GM19452 (cell line): ENCODE measurements around the gene KDM4E.
A peak's percentile ranks its signal among the peaks of the same experiment; 100 is the strongest.

ENCODE experiments used
- ATAC-seq: cut with Tn5 transposase; IDR thresholded peaks from one replicate; pipeline ENCODE4 v1.9.1; 2021; ENCODE audit not compliant: unreplicated experiment

Gene KDM4E

DNA sequence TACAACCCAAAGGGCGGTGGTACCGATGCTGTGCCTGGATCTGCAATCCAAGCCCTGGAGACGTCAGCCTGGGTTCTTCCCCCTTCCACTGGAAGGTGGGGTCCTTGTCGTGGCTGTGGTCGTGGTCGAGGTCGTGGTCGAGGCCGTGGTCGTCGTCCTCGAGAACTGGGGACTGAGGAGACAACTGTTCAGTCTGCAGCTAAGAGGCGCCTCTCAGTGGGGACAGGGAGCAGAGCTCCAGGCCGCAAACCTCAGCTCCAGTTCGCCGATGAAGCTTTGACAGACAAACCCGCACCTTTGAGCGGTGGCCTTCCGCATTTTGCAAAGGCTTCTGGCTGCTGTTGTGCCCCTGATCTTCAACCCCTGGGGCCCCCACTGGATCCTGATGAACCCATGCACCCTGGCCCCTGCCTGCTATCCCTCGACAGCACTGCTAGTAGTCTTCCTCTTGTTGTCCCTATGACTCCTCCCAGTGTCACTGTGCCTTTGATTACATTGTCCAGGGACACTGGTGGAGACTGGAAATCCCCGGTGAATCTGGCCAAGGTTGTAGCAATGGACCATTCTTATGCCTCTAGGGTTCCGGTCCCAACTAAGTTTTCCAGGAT is 25.6 kb downstream of the KDM4E start:
- ATAC-seq, result no peak

GRCh38 chr11:95054356-95054755 is 29.3 kb downstream of the KDM4E start:
- no peak for ATAC-seq

DNA sequence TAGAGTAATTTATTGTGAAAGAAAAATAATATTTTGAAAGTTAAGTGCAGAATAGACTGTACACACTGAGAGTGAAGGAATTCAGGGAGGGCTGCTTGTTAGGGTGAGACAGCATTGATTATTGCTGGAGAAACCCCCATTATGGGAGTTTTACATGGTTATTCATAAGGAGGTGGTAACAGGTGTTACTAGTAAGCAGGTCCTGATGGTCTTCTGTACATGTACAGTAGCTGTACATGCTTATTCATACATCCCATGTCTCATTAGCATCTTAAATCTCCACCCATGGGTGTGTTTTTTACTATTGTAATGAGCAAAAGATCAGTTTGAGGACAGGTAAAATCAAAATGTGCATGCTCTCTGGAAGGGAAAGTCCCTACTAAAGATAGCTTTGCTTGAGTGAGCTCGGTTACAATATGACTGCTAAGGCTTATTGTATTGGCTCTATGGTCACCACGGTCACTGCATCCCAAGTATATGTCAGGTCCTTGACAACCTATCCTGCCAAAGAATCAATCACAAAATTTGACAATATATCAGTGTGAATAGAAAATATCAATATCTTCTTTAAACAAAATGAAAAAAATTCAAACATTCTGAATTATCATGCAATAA is 30.3 kb downstream of the KDM4E start:
- peak; percentile 93 for ATAC-seq

DNA sequence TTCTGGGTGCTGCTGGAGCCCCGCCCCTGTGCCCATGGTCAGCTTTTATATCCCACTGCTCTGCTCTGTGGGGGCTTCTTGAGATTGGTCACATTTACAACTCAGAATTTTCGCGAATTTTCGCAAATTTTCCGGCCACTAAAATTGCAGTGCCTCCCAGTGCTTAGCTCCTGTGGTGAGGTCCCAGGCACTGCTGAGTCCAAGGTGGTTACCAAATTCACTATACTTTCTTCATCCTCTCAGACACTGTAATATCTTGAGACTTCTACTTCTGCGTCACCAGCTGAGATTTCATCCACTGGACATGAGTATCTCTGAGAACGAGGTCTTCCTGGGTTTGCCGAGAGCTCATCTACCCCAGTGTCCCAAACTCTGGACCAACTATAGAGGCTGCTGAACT is 32.9 kb downstream of the KDM4E start:
- ATAC-seq, result no peak

DNA sequence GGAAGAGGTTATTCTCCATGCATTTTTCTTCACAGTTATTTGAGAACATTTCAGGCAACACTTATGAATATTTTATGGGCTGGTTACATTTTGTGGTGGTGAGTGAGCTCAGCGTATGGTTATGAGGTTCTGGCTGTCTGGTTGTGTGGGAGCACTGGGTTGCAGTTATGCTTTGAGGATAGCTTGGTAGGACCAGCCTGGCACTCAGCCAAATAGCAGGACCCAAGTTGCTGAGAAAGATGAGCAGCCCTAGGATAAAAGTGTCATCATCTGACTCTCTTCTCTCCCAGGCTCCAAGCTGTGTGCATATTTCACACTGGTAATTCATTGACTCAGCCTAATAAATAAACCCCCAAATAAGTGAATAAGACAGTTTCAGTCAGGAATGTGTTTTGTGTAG is 33.6 kb downstream of the KDM4E start:
- no peak for ATAC-seq

DNA sequence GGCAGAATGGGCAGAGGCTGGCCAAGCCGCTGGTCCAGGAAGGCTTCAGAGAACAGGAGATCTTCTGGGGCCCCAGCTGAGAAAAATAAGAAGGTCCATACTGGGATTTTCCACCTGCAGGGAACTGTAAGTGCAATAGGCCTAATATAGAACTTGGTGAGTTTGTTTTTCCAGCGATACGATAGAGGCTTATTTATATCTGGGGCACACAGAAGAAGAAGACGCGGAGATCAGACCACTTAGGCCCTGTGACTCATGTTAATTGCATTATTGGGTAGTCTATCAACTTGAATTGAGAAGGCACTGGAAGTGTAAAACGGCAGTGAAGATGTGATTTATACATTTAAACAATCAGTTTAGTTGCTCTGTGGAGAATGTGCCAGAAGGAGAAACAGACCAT is 34.0 kb downstream of the KDM4E start:
- ATAC-seq, result no peak

- ATAC-seq, result no peak
Measured at GRCh38 chr11:95065336-95065735, 40.3 kb downstream of the KDM4E start.

DNA sequence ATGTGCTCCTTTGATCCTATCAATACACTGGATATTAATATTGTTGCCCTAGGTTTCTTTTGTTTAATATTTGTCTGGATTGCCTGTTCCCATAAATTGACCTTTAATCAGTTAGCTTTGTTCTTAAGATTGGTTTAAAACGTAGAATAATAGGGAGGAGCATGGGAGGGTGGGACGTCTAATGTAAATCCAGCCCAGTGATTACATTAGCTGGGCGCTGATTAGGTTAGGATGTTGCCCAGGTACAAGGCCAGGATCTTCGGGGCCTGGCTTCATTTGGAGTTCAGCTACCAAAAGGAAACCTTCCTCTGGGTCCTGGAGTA is 41.6 kb downstream of the KDM4E start, which contains the start of gene SRSF8:
SRSF8 (plus strand) TSS at position 204 of the 323 bp plus-strand sequence. CDS start 308 bp downstream, outside the sequence.
- ATAC-seq, result peak; percentile 41

DNA sequence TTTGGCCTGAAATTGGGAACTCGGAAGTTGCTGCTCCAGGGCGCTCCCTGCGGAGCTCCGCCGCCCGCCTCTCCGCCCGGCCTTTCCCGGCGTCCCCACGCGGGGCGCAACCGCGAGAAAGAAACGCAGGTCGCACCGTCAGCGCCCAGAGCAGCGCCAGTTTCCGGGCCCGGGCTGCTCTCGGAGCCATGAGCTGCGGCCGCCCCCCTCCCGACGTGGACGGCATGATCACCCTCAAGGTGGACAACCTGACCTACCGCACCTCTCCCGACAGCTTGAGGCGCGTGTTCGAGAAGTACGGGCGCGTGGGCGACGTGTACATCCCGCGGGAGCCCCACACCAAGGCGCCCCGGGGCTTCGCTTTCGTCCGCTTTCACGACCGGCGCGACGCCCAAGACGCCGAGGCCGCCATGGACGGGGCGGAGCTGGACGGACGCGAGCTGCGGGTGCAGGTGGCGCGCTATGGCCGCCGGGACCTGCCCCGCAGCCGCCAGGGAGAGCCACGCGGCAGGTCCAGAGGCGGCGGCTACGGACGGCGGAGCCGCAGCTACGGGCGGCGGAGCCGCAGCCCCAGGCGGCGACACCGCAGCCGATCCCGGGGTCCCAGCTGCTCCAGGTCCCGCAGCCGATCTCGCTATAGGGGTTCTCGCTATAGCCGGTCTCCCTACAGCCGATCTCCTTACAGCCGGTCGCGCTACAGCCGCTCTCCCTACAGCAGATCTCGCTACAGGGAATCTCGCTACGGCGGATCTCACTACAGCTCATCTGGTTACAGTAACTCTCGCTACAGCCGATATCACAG is 42.2 kb downstream of the KDM4E start:
- peak; percentile 67 for ATAC-seq

- ATAC-seq, result no peak
Measured at GRCh38 chr11:95067841-95068219, 42.8 kb downstream of the KDM4E start.

GRCh38 chr11:95068549-95068948 is 43.5 kb downstream of the KDM4E start:
- ATAC-seq, result peak; percentile 61

GRCh38 chr11:95070471-95070870 is 45.4 kb downstream of the KDM4E start:
- ATAC-seq, result no peak

DNA sequence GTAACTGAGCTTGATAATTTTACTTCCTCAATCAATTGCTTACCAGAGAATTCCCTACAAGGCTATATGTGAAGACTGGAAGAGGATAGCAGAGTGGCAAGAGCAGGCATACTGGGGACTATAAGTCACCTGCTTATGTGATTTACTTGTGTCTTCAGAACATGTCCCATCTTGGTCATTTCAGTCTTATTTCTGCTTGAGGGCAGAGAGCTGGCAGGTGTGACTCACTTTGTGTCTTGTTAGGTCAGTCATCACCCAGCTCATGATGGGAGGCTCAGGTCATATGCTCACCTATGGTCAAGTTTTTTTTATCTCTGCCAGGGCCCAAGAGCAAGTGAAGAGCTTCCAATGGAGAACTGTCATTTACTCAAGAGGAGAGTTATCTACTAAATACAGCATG is 47.9 kb downstream of the KDM4E start:
- no peak for ATAC-seq

DNA sequence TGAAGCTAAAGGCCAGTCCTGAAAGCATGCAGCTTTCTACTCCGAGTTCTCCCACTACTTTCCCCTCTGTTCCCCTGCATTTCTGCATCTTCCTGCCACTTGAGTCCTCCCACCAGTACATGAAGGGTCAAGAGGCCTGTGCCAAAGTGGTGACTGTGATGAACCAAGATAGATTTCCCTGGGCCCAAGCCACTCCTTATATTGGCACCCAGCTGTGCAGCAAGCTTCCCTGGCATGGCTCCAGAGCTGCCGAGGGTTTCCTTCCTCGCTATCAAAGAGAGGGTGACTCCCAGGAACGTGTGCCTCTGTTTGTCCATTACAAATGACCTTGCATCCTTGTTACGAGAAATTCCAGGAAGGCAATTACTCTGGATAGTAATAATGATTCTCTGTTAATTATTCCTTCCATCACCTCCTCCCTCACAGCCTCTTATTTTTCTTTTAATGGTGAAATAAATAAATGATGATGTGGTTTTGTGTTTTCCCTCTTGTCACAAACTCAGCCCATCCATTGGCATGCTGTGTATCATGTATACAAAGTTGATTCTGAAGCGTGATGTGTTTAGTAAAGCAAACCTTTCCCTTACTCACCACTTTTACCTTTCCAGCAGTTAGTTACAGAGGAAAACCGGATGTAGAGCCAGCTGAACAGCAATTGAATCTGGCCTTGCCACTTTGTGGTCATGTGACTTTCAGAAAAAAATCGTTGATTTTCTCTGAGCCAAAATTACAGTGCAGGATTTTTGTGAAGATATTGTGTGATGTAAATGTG is 49.9 kb downstream of the KDM4E start:
- ATAC-seq, result no peak

DNA sequence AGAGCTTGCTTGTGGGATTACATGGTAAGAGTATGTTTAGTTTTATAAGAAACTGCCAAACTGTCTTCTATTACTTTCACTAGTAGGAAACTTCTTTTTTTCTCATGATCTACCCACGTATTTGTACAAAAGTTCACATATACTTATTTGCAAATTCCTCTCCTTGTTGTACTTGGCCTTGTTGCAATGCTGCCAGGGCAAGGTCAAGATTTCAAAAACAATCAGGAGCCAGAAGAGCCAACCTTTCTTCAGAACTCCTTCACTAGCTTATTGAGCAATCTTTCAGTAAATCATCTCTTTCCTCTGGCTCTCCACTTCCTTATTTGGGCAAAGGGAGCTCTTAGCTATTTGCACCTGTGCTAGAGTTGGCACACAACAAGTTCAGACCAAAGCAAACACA is 51.4 kb downstream of the KDM4E start:
- peak; percentile 73 for ATAC-seq

- ATAC-seq, result peak; percentile 11
Measured at GRCh38 chr11:95076981-95077380, 51.9 kb downstream of the KDM4E start.
